Activated T-helper 1 cell treated with anti-CD3 and anti-CD28 coated beads, Interleukin-12 subunit alpha, Interleukin-12 subunit beta, Interleukin-2, Interleukin-4 antibody, amounts not matched to agents 30 ng/mL and 10 ng/mL and 1 ng/mL, durations not matched to agents 14 hours and 24 hours and 36 hours (primary cell): ENCODE measurements around the gene LENG1. TPM values are rescaled to one million over a fixed set of nuclear protein-coding genes. Genes with fewer than 3 reads are reported as not detected.
"Not testable (repeated sequence)": the region's sequence is repeated elsewhere in the genome, so short reads cannot be mapped to it uniquely, and the experiment has no call there.

Experiments used
- DNase-seq: peaks from one replicate; pipeline ENCODE4 v3.0.0; 2021; ENCODE audit warnings: low spot score
- H3K27ac Mint-ChIP-seq: one replicate; pipeline ENCODE4 v1.8.0; 2021; ENCODE audit warnings: mild to moderate bottlenecking, mixed read lengths
- H3K27me3 Mint-ChIP-seq: one replicate; pipeline ENCODE4 v1.8.0; 2022; ENCODE audit warnings: mild to moderate bottlenecking, moderate library complexity, mixed read lengths; ENCODE audit not compliant: insufficient read depth
- H3K36me3 Mint-ChIP-seq: one replicate; pipeline ENCODE4 v1.8.0; 2021; ENCODE audit warnings: low read depth, mixed read lengths
- H3K4me1 Mint-ChIP-seq: one replicate; pipeline ENCODE4 v1.8.0; 2021; ENCODE audit warnings: low read depth, mixed read lengths
- H3K4me3 Mint-ChIP-seq: one replicate; pipeline ENCODE4 v1.8.0; 2021; ENCODE audit warnings: mild to moderate bottlenecking, moderate library complexity, mixed read lengths
- H3K9me3 Mint-ChIP-seq: one replicate; pipeline ENCODE4 v1.8.0; 2021; ENCODE audit warnings: mixed read lengths
- intact Hi-C: fragments of 100-400 bp; cut with micrococcal nuclease; formaldehyde crosslinking; loops from one replicate; pipeline ENCODE4 v1.15.1; 2024
- total RNA-seq: library from RNA; stranded (reverse); gene quantifications from 2 replicates; pipeline ENCODE4 v1.2.3, GENCODE V29; 2022

Gene LENG1
- total RNA-seq, 1 donor from 2014 or later: 5.8 TPM

DNA sequence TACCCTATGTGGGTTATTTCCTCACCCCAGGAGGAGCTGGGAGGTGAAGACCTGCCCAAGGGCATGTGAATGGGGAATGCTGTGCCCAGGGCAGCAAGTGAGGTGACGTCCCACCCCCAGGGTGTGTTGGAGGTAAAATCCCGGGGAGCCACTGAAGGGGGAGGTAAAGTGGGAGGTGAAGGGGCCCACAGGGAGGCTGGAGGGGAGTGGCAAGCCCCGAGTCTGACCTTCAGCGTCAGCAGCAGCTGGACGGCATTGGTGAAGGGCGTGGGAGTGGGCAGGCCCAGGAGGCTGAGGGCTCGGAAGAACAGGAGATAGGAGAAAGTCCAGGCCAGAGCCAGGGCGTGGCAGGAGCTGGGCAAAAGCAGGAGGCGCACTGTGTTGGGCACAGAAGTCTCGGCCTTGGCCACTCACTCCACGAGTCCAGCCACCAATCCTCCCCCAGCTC is 27.4 kb upstream of the LENG1 start:
- peaks cover 30% of the 10 kb centered on the region for H3K36me3 Mint-ChIP-seq
- peak overlapping the region; percentile 97 for H3K4me3 Mint-ChIP-seq
- H3K27me3 Mint-ChIP-seq: no peaks in the 10 kb centered on the region
- intact Hi-C loops: no loop called here
- H3K27ac Mint-ChIP-seq: peak overlapping the region; percentile 93
- H3K9me3 Mint-ChIP-seq: no peaks in the 10 kb centered on the region
- no peak for DNase-seq
- H3K4me1 Mint-ChIP-seq: peaks cover 23% of the 10 kb centered on the region

DNA sequence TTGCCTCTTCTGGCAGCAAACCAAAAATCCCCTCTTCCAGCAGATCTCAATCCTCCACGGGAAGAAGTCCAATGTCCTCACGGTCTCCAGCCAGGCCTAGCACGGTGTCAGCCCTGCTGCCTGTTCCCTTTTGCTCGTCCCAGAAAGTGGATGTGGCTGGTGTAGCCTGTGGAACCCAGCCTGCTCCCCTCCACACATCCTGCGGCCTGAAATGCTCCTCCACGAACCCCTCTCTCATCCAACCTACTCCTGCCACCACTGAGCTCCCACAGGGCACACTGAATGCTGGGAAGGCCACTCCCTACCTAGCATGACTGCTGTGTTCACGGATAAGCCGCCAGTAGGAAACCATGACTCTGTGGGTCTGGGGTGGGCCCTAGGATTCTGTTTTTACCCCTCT is 26.8 kb upstream of the LENG1 start:
- intact Hi-C loops: no loop called here
- no peak for DNase-seq
- H3K4me3 Mint-ChIP-seq: peak overlapping the region; percentile 37
- peak overlapping the region; percentile 23 for H3K27ac Mint-ChIP-seq
- no peaks in the 10 kb centered on the region for H3K27me3 Mint-ChIP-seq
- H3K4me1 Mint-ChIP-seq: peaks cover 17% of the 10 kb centered on the region
- H3K9me3 Mint-ChIP-seq: no peaks in the 10 kb centered on the region
- H3K36me3 Mint-ChIP-seq: peaks cover 27% of the 10 kb centered on the region

DNA sequence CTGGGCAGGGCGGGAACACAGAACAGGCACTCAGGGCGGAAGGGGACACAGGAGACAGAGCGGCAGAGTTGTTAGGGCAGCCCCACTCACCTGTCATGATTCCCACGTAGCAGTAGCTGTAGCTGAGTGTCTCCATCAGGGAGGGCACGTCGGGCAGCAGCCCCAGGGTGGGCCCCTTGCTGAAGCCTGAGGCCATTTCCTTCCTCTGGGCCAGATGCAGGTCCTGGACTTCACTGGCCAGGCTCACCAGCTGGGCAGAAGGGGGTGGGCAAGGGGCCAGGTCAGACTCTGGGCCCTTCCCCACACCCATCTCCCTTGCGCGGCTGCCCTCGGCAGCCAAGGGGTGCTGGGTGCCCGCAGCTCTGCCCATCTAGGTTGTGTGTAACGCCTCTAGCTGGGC is 23.9 kb upstream of the LENG1 start:
- Mint-ChIP-seq H3K9me3 (no peaks in the 10 kb centered on the region), H3K4me1 (peaks cover 17% of the 10 kb centered on the region)

DNA sequence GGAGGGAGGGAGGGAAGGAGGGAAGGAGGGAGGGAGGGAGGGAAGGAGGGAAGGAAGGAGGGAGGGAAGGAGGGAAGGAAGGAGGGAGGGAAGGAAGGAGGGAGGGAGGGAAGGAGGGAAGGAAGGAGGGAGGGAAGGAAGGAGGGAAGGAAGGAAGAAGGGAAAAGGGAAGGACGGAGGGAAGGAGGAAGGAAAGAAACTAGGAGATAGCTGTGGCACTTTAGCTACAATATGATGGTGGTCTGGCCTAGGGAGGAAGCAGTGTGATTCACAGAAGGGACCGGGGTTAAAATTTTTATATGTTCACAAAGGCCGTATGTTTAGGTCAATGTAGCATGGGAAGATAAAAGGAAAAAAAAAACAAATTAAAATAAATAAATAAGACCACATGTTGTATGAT is 22.4 kb upstream of the LENG1 start:
- H3K9me3 Mint-ChIP-seq, H3K27me3 Mint-ChIP-seq, H3K4me3 Mint-ChIP-seq, H3K4me1 Mint-ChIP-seq, intact Hi-C loops, H3K27ac Mint-ChIP-seq, DNase-seq: not testable (repeated sequence)
- peaks cover 36% of the 10 kb centered on the region for H3K36me3 Mint-ChIP-seq

More for the DNA sequence above, 23.9 kb upstream of the LENG1 start:
- H3K27me3 Mint-ChIP-seq: no peaks in the 10 kb centered on the region
- no peak overlapping the region for H3K27ac Mint-ChIP-seq
- H3K36me3 Mint-ChIP-seq: peaks cover 38% of the 10 kb centered on the region
- intact Hi-C loops: no loop called here
- H3K4me3 Mint-ChIP-seq: no peak overlapping the region
- DNase-seq: no peak

DNA sequence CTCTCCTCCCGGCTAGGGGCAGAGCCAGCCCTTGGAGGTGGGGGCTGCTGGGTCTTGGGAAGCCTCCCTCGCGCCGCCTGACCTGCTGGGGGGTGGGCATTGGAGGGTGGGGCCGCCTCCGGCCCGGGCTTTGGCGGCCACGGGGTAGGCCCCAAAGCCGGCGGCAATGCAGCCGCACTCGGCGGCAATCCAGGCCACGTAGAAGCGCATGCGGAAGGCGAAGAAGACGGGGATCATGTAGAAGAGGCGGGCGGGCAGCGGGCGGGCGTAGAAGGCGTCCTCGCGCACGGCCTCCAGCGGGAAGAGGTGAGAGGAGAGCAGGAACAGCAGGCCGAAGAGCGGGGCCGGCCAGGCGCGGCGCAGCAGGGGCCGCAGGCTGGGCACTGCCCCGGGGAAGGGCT is 21.2 kb upstream of the LENG1 start:
- H3K4me1 Mint-ChIP-seq: no peaks in the 10 kb centered on the region
- no peak for DNase-seq
- no peak overlapping the region for H3K27ac Mint-ChIP-seq
- no peaks in the 10 kb centered on the region for H3K27me3 Mint-ChIP-seq
- H3K4me3 Mint-ChIP-seq: no peak overlapping the region
- peaks cover 34% of the 10 kb centered on the region for H3K36me3 Mint-ChIP-seq
- no peaks in the 10 kb centered on the region for H3K9me3 Mint-ChIP-seq
- intact Hi-C loops: no loop called here

DNA sequence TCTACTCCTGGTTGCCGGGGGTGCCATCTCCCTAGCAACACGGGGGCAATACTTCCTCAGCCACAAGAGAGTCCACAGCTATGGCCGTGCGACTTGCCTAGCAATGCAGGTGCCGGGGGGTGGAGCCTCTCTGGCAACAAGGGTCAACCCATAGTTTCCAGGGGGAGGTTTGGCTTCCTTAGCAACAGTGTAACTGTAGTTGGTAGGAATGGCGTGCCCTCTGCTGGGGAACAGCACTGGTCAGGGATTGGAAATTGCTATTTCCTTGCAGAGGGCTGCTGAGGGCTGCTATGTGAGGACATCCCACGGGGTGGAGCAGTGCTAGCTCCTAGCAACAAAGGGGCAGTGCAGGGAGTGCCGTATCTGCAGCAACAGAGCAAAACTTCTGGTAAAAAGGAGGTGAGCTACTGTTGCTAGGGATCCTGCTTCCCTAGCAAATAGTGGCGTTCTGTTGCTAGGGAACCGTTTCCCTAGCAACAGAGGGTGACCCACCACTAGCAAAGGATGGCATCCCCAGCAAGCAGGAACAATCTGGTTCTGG is 20.5 kb upstream of the LENG1 start:
- H3K36me3 Mint-ChIP-seq: peaks cover 31% of the 10 kb centered on the region
- H3K27me3 Mint-ChIP-seq: no peaks in the 10 kb centered on the region
- intact Hi-C loops: no loop called here
- no peaks in the 10 kb centered on the region for H3K4me1 Mint-ChIP-seq
- no peak overlapping the region for H3K4me3 Mint-ChIP-seq
- H3K9me3 Mint-ChIP-seq: no peaks in the 10 kb centered on the region
- H3K27ac Mint-ChIP-seq: no peak overlapping the region
- no peak for DNase-seq

DNA sequence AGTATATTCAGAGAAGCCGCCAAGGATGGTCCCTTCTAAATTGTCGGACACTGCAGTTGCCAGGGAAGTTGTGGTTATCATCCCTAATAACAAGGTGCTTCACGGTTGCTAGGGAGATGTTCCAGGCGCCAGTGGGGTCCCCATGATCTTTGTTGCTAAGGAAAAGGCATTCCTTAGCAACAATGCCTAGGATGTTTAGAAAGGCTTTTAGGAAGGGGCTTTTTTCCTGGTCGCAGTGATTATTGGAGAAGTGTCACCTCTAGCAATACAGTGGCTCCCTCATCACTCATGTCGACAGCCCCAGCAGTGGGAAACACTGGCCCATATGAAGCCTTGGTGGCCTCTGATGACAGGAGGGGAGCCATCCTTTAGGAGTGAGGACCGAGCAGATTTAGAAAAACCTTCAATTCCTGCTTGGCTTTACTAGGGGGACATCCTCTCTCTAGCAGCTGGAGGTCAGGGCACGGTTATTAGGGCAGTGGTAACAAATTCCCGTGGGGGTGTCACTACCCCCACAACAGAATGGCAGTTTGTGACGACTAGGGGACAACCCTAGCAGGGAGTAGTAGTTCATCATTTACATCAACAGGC is 19.8 kb upstream of the LENG1 start:
- no peak overlapping the region for H3K4me3 Mint-ChIP-seq
- no peaks in the 10 kb centered on the region for H3K9me3 Mint-ChIP-seq
- no peak for DNase-seq
- H3K4me1 Mint-ChIP-seq: no peaks in the 10 kb centered on the region
- peaks cover 31% of the 10 kb centered on the region for H3K36me3 Mint-ChIP-seq
- H3K27me3 Mint-ChIP-seq: peaks cover 2% of the 10 kb centered on the region
- no peak overlapping the region for H3K27ac Mint-ChIP-seq
- intact Hi-C loops: no loop called here

DNA sequence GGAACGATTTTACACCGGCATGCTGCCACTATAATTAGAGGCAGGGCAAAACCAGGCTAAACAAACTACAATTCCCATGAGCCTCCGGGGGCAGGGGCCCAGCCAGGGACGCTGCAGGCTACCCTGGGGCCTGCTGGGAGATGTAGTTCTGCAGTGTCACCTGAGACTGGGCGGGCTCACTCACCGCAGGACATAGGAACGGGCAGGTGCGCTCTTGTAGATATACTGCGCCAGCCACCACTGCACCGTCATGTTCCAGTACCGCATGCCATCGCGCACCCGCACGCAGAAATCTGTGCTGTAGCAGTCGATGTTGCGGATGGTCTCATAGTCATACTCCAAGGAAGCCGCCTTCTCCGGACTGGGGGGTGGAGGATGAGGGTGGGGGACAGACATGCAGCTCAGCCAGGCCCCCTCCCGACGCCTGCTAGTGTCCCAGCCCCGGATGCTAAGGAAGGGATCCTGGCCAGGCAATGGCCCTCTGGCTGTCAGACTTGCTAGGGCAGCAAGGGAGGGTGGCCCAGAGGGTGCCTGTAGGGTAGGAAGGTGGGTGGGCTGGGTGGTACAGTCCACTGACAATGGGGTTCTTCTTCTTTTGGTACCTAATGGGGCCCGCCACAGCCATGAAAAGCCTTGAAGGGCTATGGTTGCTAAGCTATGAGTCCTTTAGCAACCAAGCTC is 19.2 kb upstream of the LENG1 start:
- DNase-seq: no peak

DNA sequence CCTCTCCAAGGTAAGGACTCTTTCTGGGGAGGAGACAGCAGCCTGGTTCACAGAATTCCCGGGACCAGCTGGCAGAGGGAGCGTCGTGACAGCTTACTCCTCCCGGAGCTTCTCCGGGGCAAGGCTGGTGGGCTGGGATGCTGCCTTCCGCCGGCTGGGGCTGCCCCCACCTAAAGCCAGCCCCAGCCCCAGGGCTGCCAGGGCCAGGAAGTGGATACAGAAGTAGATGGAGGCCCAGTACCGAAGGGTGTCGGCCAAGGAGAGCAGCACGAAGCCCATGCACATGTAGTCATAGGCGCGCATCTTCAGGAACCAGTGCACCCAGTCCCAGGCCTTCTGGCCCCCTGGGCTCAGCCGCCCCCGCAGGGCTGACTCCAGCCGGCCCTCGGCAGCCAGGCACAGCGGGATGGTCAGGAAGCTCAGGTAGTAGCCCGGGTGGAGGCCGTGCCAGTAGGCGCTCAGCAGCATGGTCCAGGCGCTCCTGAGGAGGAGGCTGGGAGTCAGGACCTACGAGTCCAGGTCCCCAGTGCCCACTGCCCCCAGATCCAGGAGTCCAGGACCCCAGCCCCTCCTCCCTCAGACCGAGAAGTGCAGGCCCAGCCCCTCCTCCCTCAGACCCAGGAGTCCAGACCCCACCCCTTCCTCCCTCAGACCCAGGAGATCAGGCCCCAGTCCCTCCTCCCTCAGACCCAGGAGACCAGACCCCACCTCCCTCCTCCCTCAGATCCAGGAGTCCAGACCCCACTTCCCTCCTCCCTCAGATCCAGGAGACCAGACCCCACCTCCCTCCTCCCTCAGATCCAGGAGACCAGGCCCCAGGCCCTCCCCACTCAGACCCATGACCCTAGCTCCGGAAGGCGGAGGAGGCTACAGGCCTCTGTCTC is 14.7 kb upstream of the LENG1 start:
- Mint-ChIP-seq H3K9me3 (no peaks in the 10 kb centered on the region), H3K36me3 (peaks cover 13% of the 10 kb centered on the region), H3K4me1 (no peaks in the 10 kb centered on the region), H3K27ac (no peak overlapping the region), H3K4me3 (no peak overlapping the region), H3K27me3 (peaks cover 2% of the 10 kb centered on the region)
- intact Hi-C loops: no loop called here
- DNase-seq: no peak

More for the DNA sequence above, 19.2 kb upstream of the LENG1 start:
- intact Hi-C loops: no loop called here
- Mint-ChIP-seq H3K4me1 (no peaks in the 10 kb centered on the region), H3K9me3 (no peaks in the 10 kb centered on the region), H3K27me3 (peaks cover 2% of the 10 kb centered on the region), H3K36me3 (peaks cover 25% of the 10 kb centered on the region), H3K4me3 (no peak overlapping the region), H3K27ac (no peak overlapping the region)

DNA sequence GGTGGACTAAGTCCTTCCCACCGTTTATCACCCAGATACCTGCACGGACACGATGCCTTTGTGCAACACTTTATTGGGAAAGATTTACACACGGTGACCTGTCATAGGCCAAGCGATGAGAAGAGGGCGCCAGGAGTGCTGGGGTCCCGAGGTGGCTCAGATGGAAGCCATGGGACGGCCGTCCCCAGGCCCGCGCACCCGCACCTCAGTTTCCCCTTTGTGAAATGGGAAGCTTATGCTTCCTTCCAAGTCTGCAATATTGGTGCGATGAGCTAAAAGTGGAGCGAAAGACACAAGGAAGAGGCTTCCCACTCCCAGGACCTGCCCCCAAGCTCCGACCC is 13.8 kb upstream of the LENG1 start:
- peaks cover 2% of the 10 kb centered on the region for H3K27me3 Mint-ChIP-seq
- peaks cover under 1% of the 10 kb centered on the region for H3K4me1 Mint-ChIP-seq
- intact Hi-C loops: no loop called here
- no peaks in the 10 kb centered on the region for H3K9me3 Mint-ChIP-seq
- H3K27ac Mint-ChIP-seq: no peak overlapping the region
- no peak for DNase-seq
- H3K36me3 Mint-ChIP-seq: peaks cover 8% of the 10 kb centered on the region
- no peak overlapping the region for H3K4me3 Mint-ChIP-seq

DNA sequence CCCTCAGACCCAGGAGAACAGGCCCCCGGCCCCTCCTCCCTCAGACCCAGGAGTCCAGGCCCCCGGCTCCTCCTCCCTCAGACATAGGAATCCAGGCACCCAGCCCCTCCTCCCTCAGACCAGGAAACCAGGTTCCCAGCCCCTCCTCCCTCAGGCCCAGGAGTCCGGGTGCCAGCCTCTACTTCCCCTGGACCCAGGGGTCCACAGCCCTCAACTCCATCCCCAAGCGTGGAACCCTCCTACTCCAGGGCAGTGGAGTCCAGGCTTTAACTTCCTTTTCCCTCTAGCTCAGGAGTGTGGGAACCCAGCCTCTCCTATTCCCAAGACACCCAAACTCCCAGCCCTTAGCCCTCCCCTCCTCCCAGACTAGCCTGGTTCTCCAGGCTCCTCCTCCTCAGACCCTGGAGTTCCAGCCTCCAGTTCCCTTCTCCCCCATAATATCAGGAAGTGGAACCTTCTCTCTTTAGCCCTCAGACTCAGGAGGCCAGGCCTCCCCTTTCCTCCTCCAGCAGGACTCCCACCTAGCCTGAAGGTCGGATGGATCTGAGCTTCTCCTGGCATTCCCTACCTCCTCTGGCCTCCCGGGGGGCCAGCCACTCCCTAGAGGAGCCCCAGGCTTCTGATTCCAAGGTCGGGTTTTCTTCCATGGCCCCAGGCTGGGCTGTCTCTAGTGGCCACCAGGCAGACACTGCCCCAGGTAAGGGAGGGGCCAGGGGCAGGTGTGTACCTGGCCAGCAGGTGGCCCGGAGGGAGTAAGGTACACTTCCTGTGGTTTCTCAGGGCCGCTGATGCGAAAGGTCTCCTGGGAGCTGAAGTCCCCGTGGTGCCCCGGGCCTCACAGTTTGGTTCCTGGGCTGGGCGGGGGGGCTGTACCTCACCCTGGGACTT is 13.2 kb upstream of the LENG1 start, which contains the start of gene TMC4:
Gene TMC4 (minus strand): TSS at position 690 of the 888 bp plus-strand sequence. CDS start 43 bp downstream, at position 647.
- Mint-ChIP-seq H3K4me1 (peaks cover 5% of the 10 kb centered on the region), H3K27me3 (peaks cover 2% of the 10 kb centered on the region), H3K4me3 (no peak within 1 kb of the TSS), H3K27ac (no peak within 1 kb of the TSS), H3K36me3 (peaks cover 4% of the 10 kb centered on the region), H3K9me3 (no peaks in the 10 kb centered on the region)
- intact Hi-C loops: no loop called here
- no peak for DNase-seq

DNA sequence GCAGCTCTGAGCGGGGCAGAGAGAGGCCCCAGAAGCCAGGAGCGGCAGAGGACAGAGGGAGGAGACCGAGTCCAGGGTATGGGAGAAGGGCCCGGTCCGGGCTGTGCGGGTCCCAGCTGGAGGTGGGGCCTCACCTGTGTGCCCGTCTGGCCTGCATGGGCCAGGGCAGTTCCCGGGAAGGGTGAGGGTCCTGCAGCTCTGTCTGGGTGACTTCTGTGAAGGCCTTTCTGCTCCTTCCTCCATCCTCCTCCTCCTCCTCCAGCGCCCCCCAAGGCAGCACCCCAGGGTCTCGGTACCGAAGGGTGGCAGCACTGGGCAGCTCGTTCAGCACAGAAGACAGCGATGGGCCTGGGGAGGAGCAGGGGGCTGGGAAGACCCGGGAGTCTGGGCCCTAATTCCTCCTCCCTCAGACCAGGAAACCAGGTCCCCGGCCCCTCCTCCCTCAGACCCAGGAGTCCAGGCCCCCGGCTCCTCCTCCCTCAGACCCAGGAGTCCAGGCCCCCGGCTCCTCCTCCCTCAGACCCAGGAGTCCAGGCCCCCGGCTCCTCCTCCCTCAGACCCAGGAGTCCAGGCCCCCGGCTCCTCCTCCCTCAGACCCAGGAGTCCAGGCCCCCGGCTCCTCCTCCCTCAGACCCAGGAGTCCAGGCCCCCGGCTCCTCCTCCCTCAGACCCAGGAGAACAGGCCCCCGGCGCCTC is 12.4 kb upstream of the LENG1 start:
- intact Hi-C loops, H3K4me3 Mint-ChIP-seq, H3K4me1 Mint-ChIP-seq, DNase-seq, H3K36me3 Mint-ChIP-seq, H3K9me3 Mint-ChIP-seq, H3K27me3 Mint-ChIP-seq, H3K27ac Mint-ChIP-seq: not testable (repeated sequence)
